HepG2 (cell line): ENCODE data around the gene BMP6. TPM values are rescaled to one million over a fixed set of nuclear protein-coding genes. Genes with fewer than 3 reads are reported as not detected.
A peak's percentile ranks its signal among the peaks of the same experiment; 100 is the strongest.

Experiments
- ATAC-seq: fragments of 200-7000 bp; cut with Tn5 transposase; 3 replicates; pipeline ENCODE4 v1.9.1; 2020; ENCODE audit warnings: mild to moderate bottlenecking, moderate library complexity
- BruUV-seq: library from RNA; stranded (reverse); fragments of 400-500 nt; replicated peaks from 2 replicates; lab custom pipeline; 2021; lab: Mats Ljungman, UMichigan
- CTCF ChIA-PET: fragments of 300-600 bp; formaldehyde crosslinking; extraction: SDS; loops from one replicate; lab custom pipeline; 2021; ENCODE audit warnings: low total read pairs, inconsistent platforms, low intra/inter-chr PET ratio; lab: Yijun Ruan, JAX
- POLR2A ChIA-PET: fragments of 350-600 bp; sonication (Branson Sonifier 250); formaldehyde crosslinking; loops from one replicate; lab custom pipeline; 2020; ENCODE audit warnings: antibody characterized with exemption, inconsistent platforms; lab: Yijun Ruan, JAX
- DNase-seq: peaks from one replicate; pipeline ENCODE4 v3.0.0-alpha.2; 2015; ENCODE audit warnings: low spot score
- FAIRE-seq: peaks from 3 replicates; lab custom pipeline; 2011; peaks lifted over from hg19 to GRCh38; lab: Jason Lieb, UNC
- H2AFZ ChIP-seq: one replicate; pipeline ENCODE4 v1.6.1; 2011; ENCODE audit warnings: low read length, inconsistent platforms
- H3K27ac ChIP-seq: fragments of 300-600 bp; 3 replicates; pipeline ENCODE4 v1.8.0; 2011; ENCODE audit warnings: mixed run types, mild to moderate bottlenecking, mixed read lengths, low read length, inconsistent platforms; ENCODE audit not compliant: insufficient read depth; ENCODE audit errors: extremely low read length
- H3K27me3 ChIP-seq, 2 experiments: fragments of 200-600 bp in 1 of 2; 2 replicates in 1 of 2; 3 replicates in 1 of 2; pipeline versions ENCODE4 v1.6.0 to v1.8.0; 2011; ENCODE audit warnings: low read length in 2 of 2, mild to moderate bottlenecking in 2 of 2, moderate library complexity in 2 of 2, inconsistent platforms in 1 of 2; ENCODE audit not compliant: insufficient read depth in 2 of 2, control insufficient read depth in 1 of 2
- H3K36me3 ChIP-seq, 2 experiments: fragments of 200-600 bp in 1 of 2; replicated peaks in 1 of 2; 2 replicates in 1 of 2; 3 replicates in 1 of 2; pipeline versions ENCODE4 v1.5.1 to v1.8.0; 2011; ENCODE audit warnings: low read length in 2 of 2, inconsistent platforms in 1 of 2; ENCODE audit not compliant: insufficient read depth in 2 of 2, control insufficient read depth in 1 of 2
- H3K4me1 ChIP-seq: 2 replicates; pipeline ENCODE4 v1.5.1; 2012; ENCODE audit warnings: low read length, inconsistent platforms; ENCODE audit not compliant: insufficient read depth
- H3K4me2 ChIP-seq: 2 replicates; pipeline ENCODE4 v1.6.0; 2011; ENCODE audit warnings: low read depth, low read length, inconsistent platforms
- H3K4me3 ChIP-seq, 3 experiments: fragments of 200-600 bp in 1 of 3; sonication (generic), shearing (Covaris generic) in 1 of 3; replicated peaks in 1 of 3; 2 replicates each; pipeline ENCODE4 v1.5.1; 2011 to 2016; ENCODE audit warnings: low read length in 3 of 3, inconsistent platforms in 2 of 3, low read depth in 2 of 3, mild to moderate bottlenecking in 2 of 3, control low read depth in 1 of 3, mixed read lengths in 1 of 3; ENCODE audit not compliant: insufficient read depth in 1 of 3
- H3K79me2 ChIP-seq: one replicate; pipeline ENCODE4 v1.6.1; 2011; ENCODE audit warnings: low read length, inconsistent platforms; ENCODE audit not compliant: insufficient read depth
- H3K9ac ChIP-seq: 2 replicates; pipeline ENCODE4 v1.6.0; 2011; ENCODE audit warnings: mild to moderate bottlenecking, low read depth, low read length, inconsistent platforms; ENCODE audit not compliant: insufficient read depth
- H3K9me3 ChIP-seq: 2 replicates; pipeline ENCODE4 v1.5.1; 2012; ENCODE audit warnings: mild to moderate bottlenecking, low read length
- H4K20me1 ChIP-seq: 2 replicates; pipeline ENCODE4 v1.6.0; 2011; ENCODE audit warnings: inconsistent platforms, mild to moderate bottlenecking, low read length, moderate library complexity; ENCODE audit not compliant: insufficient read depth
- CEBPB ChIP-seq: IDR thresholded peaks from 2 replicates; pipeline ENCODE4 v1.6.1; 2011; ENCODE audit warnings: low read depth, low read length, improper control_type of control experiment, borderline replicate concordance
- FOSL2 ChIP-seq: sonication (generic); formaldehyde crosslinking; IDR thresholded peaks from 2 replicates; pipeline ENCODE4 v1.4.0; 2020; ENCODE audit warnings: missing genetic modification reagents
- MAFF ChIP-seq: IDR thresholded peaks from 2 replicates; pipeline ENCODE4 v1.6.1; 2011; ENCODE audit warnings: low read depth, low read length, improper control_type of control experiment
- MAFG ChIP-seq: sonication (generic); formaldehyde crosslinking; IDR thresholded peaks from 2 replicates; pipeline ENCODE4 v1.5.1; 2020; ENCODE audit warnings: mild to moderate bottlenecking, missing genetic modification reagents
- MAFK ChIP-seq, 2 experiments: IDR thresholded peaks in 1 of 2; conservative IDR thresholded peaks in 1 of 2; 2 replicates each; pipeline ENCODE4 v1.6.1; 2011; ENCODE audit warnings: improper control_type of control experiment in 2 of 2, low read length in 2 of 2
- NFE2L1 ChIP-seq: sonication (generic); formaldehyde crosslinking; IDR thresholded peaks from 2 replicates; pipeline ENCODE4 v1.4.0; 2020; ENCODE audit warnings: missing genetic modification reagents, mild to moderate bottlenecking, borderline replicate concordance
- PBX2 ChIP-seq: IDR thresholded peaks from 2 replicates; pipeline ENCODE4 v1.6.1; 2016; ENCODE audit warnings: control low read depth
- YEATS4 ChIP-seq: sonication (generic); formaldehyde crosslinking; IDR thresholded peaks from 2 replicates; pipeline ENCODE4 v1.4.0; 2020; ENCODE audit warnings: missing genetic modification reagents, borderline replicate concordance
- ZNF75D ChIP-seq: sonication (generic); formaldehyde crosslinking; IDR thresholded peaks from 2 replicates; pipeline ENCODE4 v1.8.1; 2023; ENCODE audit warnings: missing genetic modification reagents, mild to moderate bottlenecking, borderline replicate concordance
- ZSCAN25 ChIP-seq: sonication (generic); formaldehyde crosslinking; IDR thresholded peaks from 2 replicates; pipeline ENCODE4 v1.8.0; 2022; ENCODE audit warnings: mild to moderate bottlenecking, missing genetic modification reagents
- WGBS: methylation state at CpG from one replicate; pipeline ENCODE4 v1.1.6; 2017; ENCODE audit warnings: low lambda C conversion rate; 5-methylcytosine and 5-hydroxymethylcytosine counted together
- in situ Hi-C: cut with HindIII; loops from 2 replicates; pipeline ENCODE4 v1.10.0; 2017; ENCODE audit warnings: low pct_unique_long_range_greater_than_20kb; ENCODE audit not compliant: extremely low pct_ligation_motif_present
- intact Hi-C: fragments of 100-400 bp; cut with micrococcal nuclease; formaldehyde crosslinking; loops from one replicate; pipeline ENCODE4 v1.10.0; 2022; ENCODE audit not compliant: unreplicated experiment
- polyA plus RNA-seq, 8 experiments: library from polyadenylated mRNA; depleted of rRNA in 3 of 8; stranded (reverse) in 7 of 8; unstranded in 1 of 8; fragments of >200 nt; fragmentation: Illumina TruSeq in 4 of 8; extraction: Trizol in 4 of 8; gene quantifications; 2 replicates each; pipeline versions ENCODE4 v1.2.1 to v1.2.3, GENCODE V29; 2011 to 2016; ENCODE audit warnings: low read depth in 4 of 8, missing spikeins in 1 of 8, mixed read lengths in 1 of 8; ENCODE audit not compliant: insufficient read depth in 1 of 8
- total RNA-seq, 5 experiments: library from RNA; depleted of rRNA; stranded (reverse); fragments of >200 nt; fragmentation: Illumina TruSeq; extraction: Trizol; gene quantifications; 2 replicates each; pipeline ENCODE4 v1.2.3, GENCODE V29; 2016; ENCODE audit warnings: low read depth in 1 of 5
- TF ChIP-seq, protein P1 (sequence below): sonication (generic); formaldehyde crosslinking; IDR thresholded peaks from 2 replicates; pipeline ENCODE4 v1.4.0; 2020; ENCODE audit warnings: missing genetic modification reagents

Gene BMP6
- total and polyA plus RNA-seq, 2 of the 13 experiments (the other 11 are each of a cell fraction or from before 2014, with no cell fraction given): 0.09 to 0.18 TPM

DNA sequence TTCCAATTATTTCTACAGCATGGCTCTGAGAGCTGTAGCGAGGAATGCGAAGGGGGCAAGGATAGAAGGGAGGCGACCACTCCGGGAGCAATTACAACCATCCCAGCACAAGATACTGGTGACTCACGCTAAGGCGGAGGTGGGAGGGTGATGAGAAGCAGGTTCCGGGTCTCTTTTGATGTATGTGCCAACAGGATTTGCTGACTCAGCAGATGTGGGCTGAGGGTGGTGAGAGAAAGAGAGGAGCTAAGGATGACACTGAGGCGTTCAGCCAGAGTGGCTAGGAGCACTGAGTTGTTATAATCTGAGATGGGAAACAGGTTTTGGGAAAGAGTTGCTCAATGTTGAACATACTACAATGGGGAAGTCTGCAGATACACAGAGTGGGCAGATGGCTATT is 194.0 kb downstream of the BMP6 start:
- no TSS peak for BruUV-seq
- H3K27ac ChIP-seq: no peak overlapping the region
- no peaks in the 10 kb centered on the region for H3K36me3 ChIP-seq
- peaks cover 30% of the 10 kb centered on the region for H3K4me1 ChIP-seq
- no peaks in the 10 kb centered on the region; a peak in 1 of 5 replicates for H3K27me3 ChIP-seq
- ChIA-PET POLR2A (no interaction called here), CTCF (no interaction called here)
- peak; percentile 100 for TF ChIP-seq MAFF
- TF ChIP-seq, protein P1, sequence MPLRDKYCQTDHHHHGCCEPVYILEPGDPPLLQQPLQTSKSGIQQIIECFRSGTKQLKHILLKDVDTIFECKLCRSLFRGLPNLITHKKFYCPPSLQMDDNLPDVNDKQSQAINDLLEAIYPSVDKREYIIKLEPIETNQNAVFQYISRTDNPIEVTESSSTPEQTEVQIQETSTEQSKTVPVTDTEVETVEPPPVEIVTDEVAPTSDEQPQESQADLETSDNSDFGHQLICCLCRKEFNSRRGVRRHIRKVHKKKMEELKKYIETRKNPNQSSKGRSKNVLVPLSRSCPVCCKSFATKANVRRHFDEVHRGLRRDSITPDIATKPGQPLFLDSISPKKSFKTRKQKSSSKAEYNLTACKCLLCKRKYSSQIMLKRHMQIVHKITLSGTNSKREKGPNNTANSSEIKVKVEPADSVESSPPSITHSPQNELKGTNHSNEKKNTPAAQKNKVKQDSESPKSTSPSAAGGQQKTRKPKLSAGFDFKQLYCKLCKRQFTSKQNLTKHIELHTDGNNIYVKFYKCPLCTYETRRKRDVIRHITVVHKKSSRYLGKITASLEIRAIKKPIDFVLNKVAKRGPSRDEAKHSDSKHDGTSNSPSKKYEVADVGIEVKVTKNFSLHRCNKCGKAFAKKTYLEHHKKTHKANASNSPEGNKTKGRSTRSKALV (CRISPR knock-in tag): no peak
- TF ChIP-seq YEATS4 (CRISPR knock-in tag): no peak
- TF ChIP-seq CEBPB: no peak
- TF ChIP-seq FOSL2: peak; percentile 45; the same call in 1 of the 2 replicates
- TF ChIP-seq MAFG (CRISPR knock-in tag): peak; percentile 87
- peak; percentile 100 for TF ChIP-seq MAFK (conservative IDR thresholded peaks at IDR 0.05 in 1 of 2, IDR thresholded peaks at IDR 0.05 in 1 of 2; ENCODE audit: low read length in 2 of 2)
- TF ChIP-seq ZNF75D: no peak
- no peak for TF ChIP-seq PBX2 (CRISPR knock-in tag)
- TF ChIP-seq ZSCAN25: no peak
- no peak for TF ChIP-seq NFE2L1
- intact Hi-C loops (no loop called here), in situ Hi-C loops (no loop called here)
- H4K20me1 ChIP-seq: no peaks in the 10 kb centered on the region
- FAIRE-seq: no peak
- no peak overlapping the region for H3K9ac ChIP-seq
- H3K9me3 ChIP-seq: no peaks in the 10 kb centered on the region
- no peak overlapping the region for H3K4me2 ChIP-seq
- H3K79me2 ChIP-seq: no peaks in the 10 kb centered on the region
- no peak overlapping the region for H3K4me3 ChIP-seq
- 45% methylated on average over 8 of the region's 8 CpGs for WGBS
- DNase-seq: peak; percentile 36
- no peak for ATAC-seq
- H2AFZ ChIP-seq: no peak overlapping the region
